GM23338 (cell line): ENCODE measurements around the gene TYMS. TPM values are rescaled to one million over a fixed set of nuclear protein-coding genes. Genes with fewer than 3 reads are reported as not detected.

ENCODE experiments used
- ATAC-seq: fragments of 200-7000 bp; cut with Tn5 transposase; 3 replicates; pipeline ENCODE4 v1.9.1; 2020
- DNase-seq: peaks from one replicate; pipeline ENCODE4 v3.0.0-alpha.2; 2015; ENCODE audit warnings: low spot score
- H2AFZ ChIP-seq: fragments of 200-600 bp; sonication (generic); 2 replicates; pipeline ENCODE4 v1.8.0; 2016; ENCODE audit warnings: antibody characterized with exemption, mild to moderate bottlenecking, moderate library complexity
- H3F3A ChIP-seq: fragments of 200-600 bp; sonication (generic); replicated peaks from 2 replicates; pipeline ENCODE4 v1.8.0; 2017; ENCODE audit warnings: antibody characterized with exemption, mixed run types, low read depth
- H3K27ac ChIP-seq: fragments of 200-600 bp; sonication (generic); 2 replicates; pipeline ENCODE4 v1.6.1; 2016; ENCODE audit warnings: low read depth
- H3K27me3 ChIP-seq: fragments of 200-600 bp; sonication (generic); 2 replicates; pipeline ENCODE4 v1.8.0; 2016; ENCODE audit warnings: mild to moderate bottlenecking, mixed run types, moderate library complexity; ENCODE audit not compliant: insufficient read depth
- H3K36me3 ChIP-seq: fragments of 200-600 bp; sonication (generic); 2 replicates; pipeline ENCODE4 v1.8.0; 2016; ENCODE audit warnings: mild to moderate bottlenecking; ENCODE audit not compliant: insufficient read depth
- H3K4me1 ChIP-seq: fragments of 200-600 bp; sonication (generic); 2 replicates; pipeline ENCODE4 v1.8.0; 2016; ENCODE audit warnings: mild to moderate bottlenecking, moderate library complexity; ENCODE audit not compliant: insufficient read depth
- H3K4me2 ChIP-seq: fragments of 200-600 bp; sonication (generic); 2 replicates; pipeline ENCODE4 v1.7.1; 2017; ENCODE audit warnings: mixed run types
- H3K4me3 ChIP-seq: fragments of 200-600 bp; sonication (generic); 2 replicates; pipeline ENCODE4 v1.6.1; 2016; ENCODE audit warnings: mixed run types
- H3K79me2 ChIP-seq: fragments of 200-600 bp; sonication (generic); replicated peaks from 2 replicates; pipeline ENCODE4 v1.8.0; 2017; ENCODE audit warnings: mild to moderate bottlenecking; ENCODE audit not compliant: insufficient read depth
- H3K9me2 ChIP-seq: fragments of 200-600 bp; sonication (generic); 2 replicates; pipeline ENCODE4 v1.8.0; 2017; ENCODE audit not compliant: insufficient read depth
- H4K20me1 ChIP-seq: fragments of 200-600 bp; sonication (generic); replicated peaks from 2 replicates; pipeline ENCODE4 v1.8.0; 2017; ENCODE audit warnings: mild to moderate bottlenecking; ENCODE audit not compliant: insufficient read depth
- H3K27ac Mint-ChIP-seq: 2 replicates; pipeline ENCODE4 v1.8.0; 2020; ENCODE audit warnings: inconsistent platforms, mild to moderate bottlenecking, moderate library complexity, mixed read lengths
- H3K27me3 Mint-ChIP-seq: 3 replicates; pipeline ENCODE4 v1.8.0; 2022; ENCODE audit warnings: low read depth, mild to moderate bottlenecking, moderate library complexity, mixed read lengths, inconsistent platforms; ENCODE audit not compliant: insufficient read depth, poor library complexity
- H3K36me3 Mint-ChIP-seq: 3 replicates; pipeline ENCODE4 v1.8.0; 2021; ENCODE audit warnings: low read depth, mild to moderate bottlenecking, inconsistent platforms, moderate library complexity, mixed read lengths
- H3K4me1 Mint-ChIP-seq: 3 replicates; pipeline ENCODE4 v1.8.0; 2020; ENCODE audit warnings: mild to moderate bottlenecking, inconsistent platforms, mixed read lengths
- H3K4me3 Mint-ChIP-seq: 3 replicates; pipeline ENCODE4 v1.8.0; 2021; ENCODE audit warnings: moderate library complexity, mild to moderate bottlenecking, inconsistent platforms, mixed read lengths
- H3K9me3 Mint-ChIP-seq: 3 replicates; pipeline ENCODE4 v1.8.0; 2020; ENCODE audit warnings: moderate library complexity, mild to moderate bottlenecking, inconsistent platforms, mixed read lengths
- CREB1 ChIP-seq: fragments of 250-450 bp; sonication (Bioruptor Pico); IDR thresholded peaks from 2 replicates; pipeline ENCODE4 v1.5.0; 2020; ENCODE audit warnings: low read depth, mild to moderate bottlenecking, moderate library complexity
- CTCF ChIP-seq, 2 experiments: fragments of 200-600 bp in 1 of 2; sonication (generic) in 1 of 2; conservative IDR thresholded peaks; 2 replicates each; pipeline versions ENCODE4 v1.5.1 to v1.6.1; 2016 to 2017; ENCODE audit warnings: antibody characterized with exemption in 2 of 2, low read depth in 2 of 2, mild to moderate bottlenecking in 2 of 2, moderate library complexity in 1 of 2
- ETS1 ChIP-seq: IDR thresholded peaks from 2 replicates; pipeline ENCODE4 v1.6.1; 2016; ENCODE audit warnings: antibody characterized with exemption
- EZH2 ChIP-seq: fragments of 200-600 bp; sonication (generic); IDR thresholded peaks from one replicate; pipeline ENCODE4 v1.8.0; 2017; ENCODE audit warnings: antibody characterized with exemption, mild to moderate bottlenecking, low read depth; ENCODE audit not compliant: unreplicated experiment
- EZH2phosphoT487 ChIP-seq: fragments of 200-600 bp; sonication (generic); IDR thresholded peaks from one replicate; pipeline ENCODE4 v1.8.1; 2018; ENCODE audit warnings: antibody characterized with exemption; ENCODE audit not compliant: unreplicated experiment
- JUNB ChIP-seq: IDR thresholded peaks from one replicate; pipeline ENCODE4 v1.6.1; 2016; ENCODE audit warnings: antibody characterized with exemption; ENCODE audit not compliant: unreplicated experiment
- NANOG ChIP-seq: IDR thresholded peaks from 2 replicates; pipeline ENCODE4 v1.6.1; 2016; ENCODE audit warnings: antibody characterized with exemption, borderline replicate concordance
- POLR2AphosphoS5 ChIP-seq: IDR thresholded peaks from 2 replicates; pipeline ENCODE4 v1.6.1; 2016; ENCODE audit warnings: antibody characterized with exemption, low read depth
- REST ChIP-seq: IDR thresholded peaks from one replicate; pipeline ENCODE4 v1.6.1; 2018; ENCODE audit warnings: antibody characterized with exemption; ENCODE audit not compliant: unreplicated experiment
- STAT1 ChIP-seq: IDR thresholded peaks from one replicate; pipeline ENCODE4 v1.6.1; 2016; ENCODE audit warnings: antibody characterized with exemption; ENCODE audit not compliant: unreplicated experiment
- ZNF114 ChIP-seq: fragments of 250-450 bp; sonication (Bioruptor Pico); IDR thresholded peaks from 2 replicates; pipeline ENCODE4 v1.5.0; 2020; ENCODE audit warnings: mild to moderate bottlenecking, moderate library complexity
- ZNF331 ChIP-seq: fragments of 250-450 bp; sonication (Bioruptor Pico); IDR thresholded peaks from 2 replicates; pipeline ENCODE4 v1.5.0; 2020; ENCODE audit warnings: low read depth, mild to moderate bottlenecking, moderate library complexity
- ZNF462 ChIP-seq: fragments of 250-450 bp; sonication (Bioruptor Pico); IDR thresholded peaks from 2 replicates; pipeline ENCODE4 v1.5.0; 2020; ENCODE audit warnings: mild to moderate bottlenecking, moderate library complexity
- polyA plus RNA-seq: library from polyadenylated mRNA; unstranded; fragments of >200 nt; fragmentation: Nextera tagmentation; extraction: Ambion mirVana; gene quantifications from 2 replicates; pipeline ENCODE4 v1.2.1, GENCODE V29; 2016
- total RNA-seq: library from RNA; depleted of rRNA; stranded (reverse); fragments of >200 nt; shearing (Covaris generic); gene quantifications from 2 replicates; pipeline ENCODE4 v1.2.3, GENCODE V29; 2014

The TYMS gene
- total and polyA plus RNA-seq, 2 experiments from 2014 or later = 52.9 to 72.3 TPM

GRCh38 chr18:715626-716025, 58.2 kb downstream of the TYMS start:
- Histone ChIP-seq H3K36me3 (no peaks in the 10 kb centered on the region; the same call in 1 of the 2 replicates), H3K4me1 (peaks cover 6% of the 10 kb centered on the region), H3K4me3 (no peak overlapping the region), H3K27me3 (0 out of 2 replicates have a peak, but pooled peaks cover 7% of the 10 kb centered on the region), H3K4me2 (no peak overlapping the region), H3K79me2 (peaks cover 14% of the 10 kb centered on the region), H2AFZ (no peak overlapping the region), H3F3A (peaks cover 5% of the 10 kb centered on the region; the same call in 1 of the 2 replicates), H3K9me2 (no peaks in the 10 kb centered on the region), H3K27ac (no peak overlapping the region), H4K20me1 (peaks cover 3% of the 10 kb centered on the region)
- H3K36me3 Mint-ChIP-seq = peaks cover 7% of the 10 kb centered on the region; the same call in 2 of the 3 replicates
- H3K27me3 Mint-ChIP-seq = peaks cover 6% of the 10 kb centered on the region
- ATAC-seq (no peak), DNase-seq (no peak)
- TF ChIP-seq REST = no peak
- no peak for TF ChIP-seq ZNF462 (CRISPR knock-in tag)
- no peak for TF ChIP-seq ETS1
- TF ChIP-seq CTCF (conservative IDR thresholded peaks at IDR 0.05; ENCODE audit: low read depth in 2 of 2) = no peak
- TF ChIP-seq EZH2 = no peak
- no peak for TF ChIP-seq NANOG
- TF ChIP-seq ZNF331 (CRISPR knock-in tag) = no peak
- no peak for TF ChIP-seq ZNF114 (CRISPR knock-in tag)
- no peak for TF ChIP-seq POLR2AphosphoS5
- no peak for TF ChIP-seq JUNB
- no peak for TF ChIP-seq EZH2phosphoT487
- no peak for TF ChIP-seq CREB1 (CRISPR knock-in tag)
- TF ChIP-seq STAT1 = no peak
- H3K9me3 Mint-ChIP-seq = peaks cover 7% of the 10 kb centered on the region; the same call in 2 of the 3 replicates
- H3K4me1 Mint-ChIP-seq = peaks cover 4% of the 10 kb centered on the region; the same call in 2 of the 3 replicates
- no peak overlapping the region for H3K27ac Mint-ChIP-seq
- no peak overlapping the region for H3K4me3 Mint-ChIP-seq
